Stimulated activated CD4-positive, alpha-beta T cell treated with anti-CD3 and anti-CD28 coated beads, Interleukin-1b, Interleukin-23, amount 100 ng/mL, for 48 hours (primary cell): Measurements from ENCODE around the gene PDE2A.

Source experiments
- DNase-seq: peaks from one replicate; pipeline ENCODE4 v3.0.0-alpha.2; 2020

Gene PDE2A

DNA sequence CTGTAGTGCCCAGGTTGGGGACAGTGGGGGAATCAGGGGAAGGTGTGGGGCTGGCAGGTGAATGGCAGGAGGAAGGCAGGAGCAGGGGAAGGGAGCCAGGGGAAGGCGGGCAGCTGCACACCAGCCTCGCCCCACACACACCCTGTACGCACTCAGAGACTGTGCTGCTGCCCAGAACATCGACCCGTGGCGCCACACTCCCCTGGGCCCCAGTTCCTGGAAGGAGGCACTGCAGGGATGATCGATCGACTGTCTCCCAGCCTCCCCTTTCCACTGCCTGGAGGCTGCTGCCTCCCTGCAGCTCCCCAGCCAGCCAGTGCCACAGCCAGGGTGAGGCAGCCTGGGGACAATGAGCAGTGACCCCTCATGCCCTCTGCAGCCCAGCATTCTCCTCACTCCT, 19.2 kb downstream of the PDE2A start:
- DNase-seq, result no peak

DNA sequence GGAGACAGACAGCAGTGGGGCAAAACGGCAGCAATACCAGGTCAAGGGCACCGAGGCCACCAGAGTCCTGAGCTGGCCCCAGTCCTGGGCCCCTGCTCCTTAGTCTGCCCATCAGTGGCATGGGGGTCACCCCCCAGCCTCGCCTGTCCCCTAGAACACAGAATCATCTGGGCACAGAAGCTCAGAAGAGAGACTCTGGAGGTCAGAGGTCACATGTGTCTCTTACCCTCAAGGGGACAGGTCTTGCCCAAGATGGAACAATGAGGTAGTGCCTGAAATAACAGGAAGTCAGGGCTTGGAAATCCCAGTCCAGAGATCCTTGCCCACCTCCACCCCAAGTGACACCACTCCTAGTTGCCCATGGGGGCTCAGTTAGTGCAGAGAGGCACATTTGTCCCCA, 20.6 kb downstream of the PDE2A start:
- DNase-seq, result no peak

DNA sequence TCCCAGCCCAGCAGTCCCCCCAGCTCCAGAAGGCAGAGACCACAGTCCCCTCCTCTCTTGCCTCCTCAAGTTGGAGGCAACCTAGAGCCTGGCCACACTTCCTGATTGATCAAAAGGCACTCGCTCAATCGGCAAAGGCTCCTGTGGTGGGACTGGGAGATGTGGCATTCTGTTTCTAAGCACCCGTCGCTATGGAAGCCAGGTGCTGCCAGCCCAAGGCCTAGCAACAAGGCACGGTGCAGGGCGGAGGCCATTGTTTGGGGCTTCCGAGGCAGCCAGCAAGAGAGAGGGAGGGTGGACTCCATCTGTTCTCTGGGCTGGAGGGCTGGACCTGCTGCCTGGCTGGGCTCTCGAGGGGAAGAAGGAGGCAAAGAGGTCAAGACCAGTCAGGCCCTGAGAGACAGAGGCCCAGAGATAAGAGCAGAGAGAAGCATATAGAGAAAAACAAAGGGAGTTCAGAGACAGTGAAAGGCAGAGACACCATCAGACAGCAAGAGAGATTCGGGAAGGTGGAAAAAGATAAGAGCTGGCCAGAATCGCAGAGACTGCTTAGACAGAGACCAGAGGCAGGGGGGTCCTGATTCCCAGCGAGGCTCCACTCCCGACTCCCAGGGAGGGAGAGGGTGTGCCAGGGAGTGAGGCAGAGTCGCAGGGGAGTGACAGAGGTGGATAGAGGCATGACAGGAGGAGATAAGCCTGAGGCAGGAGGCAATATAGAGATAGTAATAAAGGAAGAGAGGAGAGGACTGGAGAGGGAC, 21.2 kb downstream of the PDE2A start:
- no peak for DNase-seq

DNA sequence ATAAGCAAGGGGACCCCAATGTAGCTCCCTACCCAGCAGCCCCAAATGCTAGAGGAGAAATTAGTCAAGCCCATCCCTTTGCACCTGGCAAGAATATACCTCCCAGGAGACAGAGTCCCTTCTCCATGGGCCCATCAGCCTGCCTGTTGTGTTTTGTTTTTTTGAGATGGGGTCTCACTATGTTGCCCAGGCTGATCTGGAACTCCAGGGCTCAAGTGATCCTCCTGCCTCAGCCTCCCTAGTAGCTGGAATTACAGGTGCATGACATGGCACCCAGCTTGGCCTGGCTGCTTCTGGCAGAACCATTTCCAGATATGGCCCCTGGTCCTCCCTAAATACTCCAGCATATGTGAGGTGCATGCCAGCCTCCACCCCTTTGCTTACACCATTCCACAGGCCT, 22.1 kb downstream of the PDE2A start:
- DNase-seq, result no peak

DNA sequence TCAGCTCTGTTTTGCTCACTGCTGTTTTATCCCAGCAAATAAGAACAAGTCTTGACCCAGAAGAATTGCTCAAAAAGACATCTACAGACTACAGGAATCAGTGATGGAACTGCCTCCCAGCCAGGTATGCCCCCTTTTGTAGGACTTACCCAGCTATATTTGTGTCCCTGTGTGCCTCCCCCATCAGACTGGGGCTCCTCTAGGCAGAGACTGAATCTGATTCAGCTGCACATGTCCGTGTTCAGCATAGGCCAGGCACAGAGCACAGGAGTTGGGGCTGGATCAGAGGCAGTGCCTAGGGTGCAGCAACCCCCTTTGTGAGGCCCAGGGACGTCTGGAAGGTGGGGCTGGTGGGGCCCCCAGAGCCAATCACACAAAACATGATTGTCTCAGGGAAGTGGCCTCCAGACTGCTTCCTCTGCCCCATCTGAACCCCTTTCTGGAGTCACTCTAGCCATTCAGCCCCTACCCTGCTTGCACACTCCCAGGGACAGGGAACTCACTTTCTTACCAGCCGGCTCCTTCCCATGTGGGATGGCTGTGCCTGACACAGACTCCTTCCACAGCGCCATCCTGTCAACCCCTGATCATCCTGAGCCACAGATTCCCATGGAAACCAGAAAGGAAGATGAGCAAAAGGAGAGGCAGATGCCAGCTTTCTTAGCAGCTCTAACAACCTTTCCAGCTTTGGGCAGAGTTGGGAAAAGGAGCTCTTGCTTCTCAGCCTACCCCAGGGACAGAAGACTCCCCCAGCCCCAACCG, 24.8 kb downstream of the PDE2A start:
- DNase-seq, result no peak

DNA sequence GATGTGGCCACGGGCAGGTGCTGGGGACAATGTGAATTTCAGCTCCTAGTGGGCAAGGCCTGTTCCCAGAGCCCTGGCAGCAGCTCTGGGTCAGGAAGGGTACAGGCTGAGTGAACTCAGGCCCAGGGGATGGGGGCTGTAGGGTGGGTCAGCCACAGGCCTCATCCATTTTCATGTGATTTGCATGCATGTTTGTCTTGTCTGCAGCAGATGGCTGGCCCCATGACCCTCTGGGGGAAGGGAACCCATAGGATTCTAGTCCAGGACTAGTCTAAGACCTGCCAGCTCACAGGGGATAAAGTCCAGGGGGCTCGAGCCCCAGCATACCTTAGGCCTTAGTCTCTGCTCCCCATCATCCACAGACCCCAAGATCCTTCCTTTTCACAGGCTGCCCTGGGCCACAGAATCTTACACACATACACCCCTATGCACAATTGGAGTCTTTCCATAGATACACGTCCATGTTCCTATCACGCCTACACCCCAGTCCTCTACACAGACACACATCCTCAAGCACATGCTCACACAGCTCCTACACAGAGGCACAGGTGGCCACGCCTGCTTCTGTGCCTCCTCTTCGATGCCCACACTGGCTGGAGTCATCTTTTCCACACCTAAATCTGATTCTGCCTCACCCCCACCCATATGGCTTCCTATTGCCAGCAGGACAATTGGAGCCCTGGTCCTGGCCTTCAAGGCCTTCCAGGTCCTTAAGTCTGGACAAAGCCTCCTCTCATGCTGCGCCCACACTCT, 25.7 kb downstream of the PDE2A start:
- no peak for DNase-seq

DNA sequence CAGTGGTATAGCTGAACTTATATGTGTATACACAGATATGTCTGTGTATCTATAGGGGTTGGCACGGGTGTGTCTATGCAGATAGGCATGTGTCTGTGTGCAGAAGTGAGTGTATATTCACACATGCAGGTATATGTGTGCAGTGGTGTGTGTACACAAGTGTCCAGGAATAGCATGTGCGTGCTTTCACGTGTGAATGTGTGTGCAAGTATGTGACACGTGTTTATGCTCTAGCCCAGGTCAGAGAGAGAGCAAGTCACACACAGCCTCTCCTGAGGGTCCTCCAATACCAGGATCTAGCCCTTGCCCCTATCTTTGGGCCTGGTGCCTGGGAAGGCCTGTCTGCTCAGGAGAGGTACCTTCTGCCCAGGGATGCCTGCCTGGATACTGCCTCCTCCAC, 26.3 kb downstream of the PDE2A start:
- DNase-seq, result no peak

DNA sequence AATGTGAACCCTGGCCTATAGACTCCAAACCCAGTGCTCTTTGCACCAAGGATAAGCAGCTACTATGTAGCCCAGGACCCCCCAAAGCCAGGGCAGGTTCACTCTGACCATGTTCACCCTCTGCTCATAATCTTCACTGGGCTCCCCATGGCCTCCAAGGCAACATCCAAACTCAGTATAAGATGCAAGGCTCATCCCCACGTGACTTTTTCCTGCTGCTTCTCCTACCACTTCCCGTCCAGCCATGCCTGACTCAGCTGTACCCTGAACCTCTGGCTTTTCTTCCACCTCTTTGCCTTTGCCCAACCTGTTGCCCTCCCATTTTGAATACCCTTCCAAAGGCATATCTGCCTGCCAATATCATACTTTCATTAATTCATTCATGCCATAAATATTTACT, 27.8 kb downstream of the PDE2A start:
- no peak for DNase-seq

DNA sequence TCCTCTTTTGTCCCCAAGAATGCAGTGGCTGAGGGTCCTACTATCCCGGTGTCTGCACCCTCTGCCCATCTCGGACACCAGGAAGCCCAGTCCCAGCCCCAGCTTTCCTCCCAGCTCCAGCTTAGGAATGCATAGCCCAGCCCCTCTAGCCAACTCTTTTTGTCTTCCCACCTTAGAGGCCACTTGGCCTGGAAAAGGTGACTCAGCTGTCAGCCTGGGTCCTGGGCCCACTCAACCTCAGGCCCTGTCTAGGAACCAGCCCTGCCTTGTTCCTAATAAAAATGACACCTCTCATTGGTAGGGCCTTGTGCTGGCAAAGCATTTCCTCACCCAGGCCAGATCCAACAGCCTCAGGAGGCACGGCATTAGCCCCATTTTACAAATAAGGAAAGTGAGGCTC, 28.2 kb downstream of the PDE2A start:
- no peak for DNase-seq

DNA sequence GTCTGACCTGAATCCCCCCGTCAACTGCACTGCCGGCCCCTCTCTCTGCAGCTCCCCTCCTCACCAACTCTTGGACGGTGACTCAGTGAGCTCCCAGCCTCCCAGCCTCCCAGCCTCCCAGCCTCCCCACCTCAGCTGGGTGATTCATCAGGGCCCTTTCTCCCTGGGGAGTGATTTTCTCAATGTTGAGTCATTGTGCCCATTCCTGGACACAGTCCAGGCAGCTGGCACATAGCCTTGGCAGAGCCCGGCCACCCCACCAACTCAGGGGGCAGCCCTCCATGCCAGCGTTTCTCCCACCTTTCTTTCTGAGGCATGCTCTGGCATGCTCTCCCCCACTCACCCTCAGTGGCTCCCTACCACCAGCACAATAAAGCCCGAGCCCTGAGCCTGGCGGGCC, 30.7 kb downstream of the PDE2A start:
- DNase-seq, result no peak

DNA sequence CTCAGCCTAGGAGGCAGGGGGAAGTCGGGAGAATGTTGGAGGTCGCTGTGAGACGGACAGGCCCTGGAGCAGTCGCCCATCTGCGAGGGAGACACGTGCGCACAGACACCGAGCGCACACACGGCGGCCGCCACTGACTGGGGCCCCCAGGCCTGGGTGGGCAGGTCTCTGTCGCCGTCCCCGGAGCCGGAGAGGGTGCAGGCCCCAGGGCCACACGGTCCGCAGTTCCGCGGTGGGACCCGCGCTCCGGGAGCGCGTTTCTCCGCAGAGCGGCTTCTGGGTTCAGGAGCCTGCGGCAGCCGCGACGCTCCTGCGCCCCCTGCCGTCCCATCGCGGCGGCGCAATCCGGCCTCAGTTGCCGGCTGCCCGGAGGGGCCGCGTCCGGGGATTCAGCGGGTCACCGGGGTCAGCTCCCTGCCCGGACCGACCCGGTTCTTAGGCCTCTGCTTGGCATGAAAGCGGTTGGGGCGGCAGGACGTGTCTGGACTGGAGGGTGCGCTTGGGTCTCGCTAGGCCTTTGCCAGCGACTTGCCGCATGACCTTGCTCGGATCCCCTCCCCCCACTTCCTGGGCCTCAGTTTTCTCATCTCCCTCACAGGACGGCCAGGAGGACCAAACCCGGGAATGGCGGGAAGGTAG, 31.2 kb downstream of the PDE2A start:
- DNase-seq, result peak; percentile 47

DNA sequence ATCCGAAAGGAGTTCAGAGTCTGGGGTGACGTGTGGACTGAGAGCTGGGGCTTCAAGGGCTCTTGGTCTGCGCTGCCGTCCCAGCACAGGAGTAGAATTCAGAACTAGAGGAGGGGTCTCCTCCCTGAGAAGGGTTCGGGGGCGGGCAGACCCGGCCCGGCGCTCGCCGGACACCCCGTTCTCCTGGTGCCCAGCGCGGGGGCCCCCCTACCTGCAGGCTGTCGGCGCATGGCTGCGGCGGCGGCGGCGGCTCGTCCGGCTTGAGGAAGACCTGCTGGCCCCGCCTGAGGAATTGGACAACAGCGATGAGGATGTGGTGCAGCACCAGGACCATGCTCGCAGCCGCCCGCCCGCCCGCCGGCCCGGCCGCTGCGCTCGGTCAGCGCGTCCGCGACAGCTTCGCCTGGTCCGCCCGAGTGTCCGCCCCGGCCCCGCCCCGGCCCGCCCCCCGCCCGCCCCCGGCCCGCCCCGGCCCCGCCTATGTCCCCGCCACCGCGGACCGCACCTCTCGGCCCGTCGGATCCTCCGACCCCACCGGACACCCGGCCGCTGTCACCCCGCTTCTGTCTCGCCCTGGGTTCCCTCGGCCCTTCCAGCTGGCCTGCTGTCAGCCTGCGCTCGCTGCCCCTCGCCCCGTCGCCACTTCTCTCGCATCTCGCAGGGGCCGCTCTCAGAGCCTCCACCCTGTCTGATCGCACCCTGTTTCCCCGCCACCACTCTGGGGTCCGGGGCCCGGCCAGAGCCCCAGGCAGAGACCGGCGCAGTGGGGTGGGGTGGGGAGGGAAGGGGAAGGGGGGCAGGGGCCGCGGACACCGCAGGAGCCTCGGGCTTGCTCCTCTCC, 32.0 kb downstream of the PDE2A start:
- DNase-seq, result no peak

DNA sequence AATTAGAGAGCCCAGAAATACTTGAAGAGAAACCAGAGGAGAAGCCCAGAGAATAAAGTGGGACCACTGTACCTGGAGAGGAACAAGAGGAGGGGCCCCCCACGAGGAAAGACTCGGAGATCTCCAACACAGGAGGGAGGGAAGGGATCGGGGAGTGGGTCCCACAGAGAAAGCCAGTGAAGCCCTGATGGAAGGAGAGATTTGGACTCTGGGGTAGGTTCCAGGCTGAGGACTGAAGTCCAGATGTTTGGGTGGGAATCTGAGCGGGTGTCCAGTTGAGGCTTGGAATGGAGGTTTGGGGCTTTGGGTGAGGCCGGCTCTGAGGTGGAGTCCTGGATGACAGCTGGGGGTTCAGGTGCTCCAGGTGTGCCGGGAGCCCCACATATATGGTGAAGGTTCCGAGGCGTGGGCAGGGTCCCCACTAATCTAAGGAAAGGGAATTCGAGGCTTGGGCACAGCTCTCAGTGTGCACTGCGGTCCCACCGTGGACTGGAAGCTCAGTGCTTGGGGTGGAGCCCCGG, 32.6 kb downstream of the PDE2A start:
- DNase-seq, result no peak

DNA sequence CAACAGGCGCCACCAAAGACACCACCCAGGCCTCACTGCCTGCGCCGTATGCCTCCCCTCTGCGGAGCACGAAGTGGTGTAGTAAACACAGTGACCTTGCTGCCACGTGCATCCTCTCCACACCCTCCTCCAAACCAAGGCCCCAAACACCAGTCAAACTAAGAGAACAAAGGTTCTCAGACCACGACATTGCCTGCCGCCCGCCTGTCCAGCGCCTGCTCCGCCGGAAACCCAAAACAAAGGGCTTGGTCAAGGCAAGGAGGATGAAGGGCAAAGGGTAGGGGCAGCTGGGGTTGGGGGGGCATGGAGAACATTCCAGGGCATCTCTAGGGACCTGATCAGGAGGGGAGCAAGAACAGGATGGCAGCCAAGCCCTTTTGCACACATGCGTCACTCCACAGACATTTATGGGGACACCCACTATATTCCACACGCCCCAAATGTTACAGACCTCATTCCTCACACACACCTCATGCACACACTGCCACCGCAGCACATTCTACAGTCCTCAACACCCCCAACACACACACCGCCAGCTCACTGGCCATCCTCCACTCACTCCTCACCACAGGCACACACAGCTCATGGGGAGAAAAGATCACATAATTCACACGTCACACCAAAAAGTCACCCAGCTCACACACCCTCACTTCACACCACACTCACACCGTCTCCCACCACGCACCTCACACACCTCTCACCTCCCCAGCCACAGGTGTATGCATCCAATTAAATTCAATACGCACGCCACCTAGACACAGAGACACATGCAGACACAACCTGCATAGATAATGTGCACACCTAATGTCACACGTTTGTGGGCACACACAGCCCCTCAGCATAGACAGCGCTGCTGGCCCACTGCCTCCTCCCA, 34.5 kb downstream of the PDE2A start:
- DNase-seq, result no peak

DNA sequence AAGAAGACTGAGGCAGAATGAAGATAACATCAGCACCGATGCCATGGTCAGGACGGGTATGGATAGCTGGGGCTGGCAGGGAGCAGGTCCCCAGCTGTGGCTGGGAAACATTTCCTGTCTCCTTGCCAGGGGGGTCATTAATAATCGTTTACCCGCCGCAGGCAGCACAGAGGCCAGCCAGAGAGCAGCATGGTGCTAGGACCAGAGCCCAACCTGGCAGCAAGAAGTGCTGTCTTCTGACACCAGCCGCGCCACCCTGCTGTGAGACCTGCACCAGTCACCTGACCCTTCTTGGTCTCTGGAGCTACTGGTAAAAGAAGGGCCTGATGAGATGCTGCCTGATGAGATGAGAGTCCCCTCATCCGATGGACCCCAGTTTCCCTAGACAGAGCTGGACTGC, 36.3 kb downstream of the PDE2A start:
- DNase-seq, result no peak

DNA sequence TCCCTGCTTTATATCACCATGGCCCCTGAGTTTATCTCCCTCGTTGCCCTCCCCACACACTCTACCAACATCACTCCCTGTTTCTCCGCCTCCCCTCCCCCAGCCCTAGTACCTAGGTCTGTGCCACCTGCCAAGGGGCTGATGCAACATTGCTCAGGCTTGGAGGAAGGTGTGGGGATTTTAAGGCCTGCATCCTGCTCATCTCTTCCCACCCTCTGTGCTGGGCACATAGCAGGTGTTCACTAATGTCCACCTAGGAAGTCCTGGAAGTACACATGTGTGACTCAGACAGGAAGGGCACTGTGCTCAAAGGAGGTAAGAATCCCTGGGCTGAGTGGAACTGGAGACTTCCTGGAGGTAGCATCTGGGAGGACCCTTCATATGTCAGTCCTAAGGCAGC, 37.0 kb downstream of the PDE2A start:
- no peak for DNase-seq

DNA sequence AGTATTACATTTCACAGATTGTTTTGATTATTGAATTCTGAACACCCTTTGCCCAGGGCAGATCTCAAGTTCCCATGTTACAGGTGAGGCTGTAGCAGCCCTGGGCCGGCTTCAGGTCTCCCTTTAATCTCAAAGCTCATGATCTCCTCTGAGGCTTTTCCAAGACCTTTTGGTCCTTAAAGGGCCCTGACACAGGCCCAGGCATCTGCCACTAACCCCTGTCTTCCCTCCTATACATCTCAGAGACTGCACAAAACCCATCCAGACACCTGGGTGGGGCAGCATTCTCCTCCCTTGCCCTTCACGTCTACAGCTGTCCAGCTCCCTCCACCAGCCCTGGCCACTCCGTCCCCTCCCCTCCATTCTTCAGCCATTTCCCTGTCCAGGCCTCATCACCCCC, 37.8 kb downstream of the PDE2A start:
- DNase-seq, result no peak

DNA sequence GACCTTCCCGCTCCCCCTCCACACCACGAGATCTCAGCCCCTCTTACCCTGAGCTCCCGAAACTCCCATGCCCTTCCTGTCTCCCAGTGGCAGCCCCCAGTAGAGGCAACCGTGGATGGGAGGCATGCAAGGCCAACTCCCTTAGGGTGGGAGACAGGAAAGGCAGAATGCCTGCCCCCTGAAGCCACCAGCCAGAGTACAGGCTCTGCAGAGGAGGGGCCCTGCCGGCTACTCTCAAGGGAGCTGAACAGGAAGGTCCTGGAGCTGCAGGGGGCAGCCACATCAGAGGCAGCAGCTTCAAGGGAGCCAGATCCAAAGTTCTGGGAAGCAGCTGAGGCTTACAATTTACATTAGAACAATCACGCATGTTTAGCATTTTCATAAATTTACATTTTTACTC, 38.3 kb downstream of the PDE2A start:
- no peak for DNase-seq

DNA sequence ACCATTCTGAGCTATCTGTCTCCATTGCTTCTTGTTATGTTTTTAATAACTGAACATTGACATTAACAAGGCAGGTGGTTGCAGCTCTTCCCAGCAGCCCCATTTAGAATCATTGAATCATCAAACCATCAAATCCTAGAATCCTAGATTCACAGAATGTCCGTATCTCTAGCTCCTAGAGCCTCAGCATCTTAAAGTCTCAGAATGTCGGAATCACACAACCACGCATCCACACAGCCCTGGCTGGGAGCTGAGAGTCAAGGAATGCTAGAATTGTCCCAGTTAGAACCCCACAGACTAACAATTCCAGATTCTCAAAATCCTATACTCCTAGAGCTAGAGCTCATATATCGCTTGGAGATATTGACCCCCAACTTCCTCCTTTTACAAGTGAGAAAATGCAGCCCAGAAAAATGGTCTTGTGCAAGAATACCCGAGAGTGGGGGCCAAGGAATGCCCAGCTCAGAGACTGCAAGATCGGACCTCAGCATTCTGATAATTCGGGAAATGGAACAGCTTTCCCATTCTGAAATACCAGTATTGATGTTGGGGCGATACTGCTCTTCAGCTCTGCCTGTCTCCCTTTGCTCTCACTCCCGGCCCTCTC, 38.8 kb downstream of the PDE2A start:
- DNase-seq, result no peak

DNA sequence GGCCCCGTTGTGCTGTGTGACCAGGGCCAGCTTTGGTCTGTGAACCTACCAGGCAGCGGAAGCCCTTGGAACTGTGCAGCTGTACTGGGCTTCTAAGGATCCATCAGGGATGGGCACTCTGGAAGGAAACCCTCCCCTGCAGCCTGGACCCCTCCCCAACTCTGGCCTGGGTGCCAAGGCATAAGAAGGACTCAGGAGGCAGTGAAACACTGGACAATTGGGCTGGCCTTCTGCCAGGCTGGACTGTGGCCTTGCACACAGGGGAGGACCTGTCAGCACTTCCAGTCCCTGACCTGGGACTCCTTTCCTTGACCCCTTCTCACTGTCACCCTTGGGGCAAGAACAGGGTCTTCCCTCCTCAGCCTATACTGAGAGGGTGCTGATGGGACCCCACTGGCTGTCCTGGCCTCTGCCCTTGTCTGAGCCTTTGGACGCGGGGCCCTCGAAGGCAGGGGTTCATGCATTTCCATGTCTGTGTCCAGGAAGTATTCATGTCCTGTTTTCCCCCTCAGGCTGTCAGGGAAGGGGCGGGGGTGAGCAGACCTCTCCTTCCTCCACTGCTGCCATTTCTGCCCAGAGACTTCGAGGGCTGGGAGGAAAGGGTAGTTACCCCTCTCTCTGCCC, 39.6 kb downstream of the PDE2A start:
- no peak for DNase-seq
